ENCODE measurements around the gene TDP1.

DNA sequence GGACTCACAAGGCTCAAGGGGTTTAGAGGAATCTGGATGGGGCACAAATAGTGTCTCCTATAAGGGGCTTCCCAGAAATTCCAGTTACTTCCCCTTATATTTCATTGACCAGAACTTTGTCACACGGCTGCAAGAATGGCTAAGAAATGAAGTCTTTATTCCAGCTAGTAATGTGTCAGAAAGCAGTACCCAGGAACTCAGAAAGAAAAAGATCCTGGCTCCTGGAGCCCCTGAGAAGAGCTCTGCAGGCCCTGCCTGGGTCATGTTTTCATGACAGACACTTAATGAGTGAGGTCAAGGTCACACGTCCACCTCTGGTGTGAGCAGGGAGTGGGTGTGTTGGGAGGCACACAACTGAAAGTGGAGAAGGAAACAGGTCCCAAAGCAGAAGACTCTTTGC lies 123.8 kb downstream of the TDP1 start:
- TF ChIP-seq, protein P1, sequence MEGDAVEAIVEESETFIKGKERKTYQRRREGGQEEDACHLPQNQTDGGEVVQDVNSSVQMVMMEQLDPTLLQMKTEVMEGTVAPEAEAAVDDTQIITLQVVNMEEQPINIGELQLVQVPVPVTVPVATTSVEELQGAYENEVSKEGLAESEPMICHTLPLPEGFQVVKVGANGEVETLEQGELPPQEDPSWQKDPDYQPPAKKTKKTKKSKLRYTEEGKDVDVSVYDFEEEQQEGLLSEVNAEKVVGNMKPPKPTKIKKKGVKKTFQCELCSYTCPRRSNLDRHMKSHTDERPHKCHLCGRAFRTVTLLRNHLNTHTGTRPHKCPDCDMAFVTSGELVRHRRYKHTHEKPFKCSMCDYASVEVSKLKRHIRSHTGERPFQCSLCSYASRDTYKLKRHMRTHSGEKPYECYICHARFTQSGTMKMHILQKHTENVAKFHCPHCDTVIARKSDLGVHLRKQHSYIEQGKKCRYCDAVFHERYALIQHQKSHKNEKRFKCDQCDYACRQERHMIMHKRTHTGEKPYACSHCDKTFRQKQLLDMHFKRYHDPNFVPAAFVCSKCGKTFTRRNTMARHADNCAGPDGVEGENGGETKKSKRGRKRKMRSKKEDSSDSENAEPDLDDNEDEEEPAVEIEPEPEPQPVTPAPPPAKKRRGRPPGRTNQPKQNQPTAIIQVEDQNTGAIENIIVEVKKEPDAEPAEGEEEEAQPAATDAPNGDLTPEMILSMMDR (IDR thresholded peaks at IDR 0.05): no peak
- no peak for TF ChIP-seq POLR2A (IDR thresholded peaks at IDR 0.05)

All from lower leg skin (tissue), 3 donors.